H7 (cell line): Measurements from ENCODE around the gene IFIT3. TPM values are rescaled to one million over a fixed set of nuclear protein-coding genes. Genes with fewer than 3 reads are reported as not detected.
"Not testable (repeated sequence)": the region's sequence is repeated elsewhere in the genome, so short reads cannot be mapped to it uniquely, and the experiment has no call there.

Source experiments
- DNase-seq: peaks from one replicate; pipeline ENCODE4 v3.0.0; 2012
- H3K27me3 ChIP-seq: 2 replicates; pipeline ENCODE4 v1.6.0; 2011; ENCODE audit warnings: mild to moderate bottlenecking, low read length; ENCODE audit not compliant: control insufficient read depth, insufficient read depth
- H3K36me3 ChIP-seq: replicated peaks from 2 replicates; pipeline ENCODE4 v1.5.1; 2011; ENCODE audit warnings: low read length; ENCODE audit not compliant: control insufficient read depth, insufficient read depth
- H3K4me3 ChIP-seq: 2 replicates; pipeline ENCODE4 v1.5.1; 2011; ENCODE audit warnings: low read depth, mild to moderate bottlenecking, control low read depth, low read length, moderate library complexity; ENCODE audit not compliant: insufficient read depth
- total RNA-seq: library from RNA; depleted of rRNA; stranded (reverse); fragments of >200 nt; shearing (Covaris generic); gene quantifications from 2 replicates; pipeline ENCODE4 v1.2.3, GENCODE V29; 2014; rRNA removed

IFIT3 gene, protein sequence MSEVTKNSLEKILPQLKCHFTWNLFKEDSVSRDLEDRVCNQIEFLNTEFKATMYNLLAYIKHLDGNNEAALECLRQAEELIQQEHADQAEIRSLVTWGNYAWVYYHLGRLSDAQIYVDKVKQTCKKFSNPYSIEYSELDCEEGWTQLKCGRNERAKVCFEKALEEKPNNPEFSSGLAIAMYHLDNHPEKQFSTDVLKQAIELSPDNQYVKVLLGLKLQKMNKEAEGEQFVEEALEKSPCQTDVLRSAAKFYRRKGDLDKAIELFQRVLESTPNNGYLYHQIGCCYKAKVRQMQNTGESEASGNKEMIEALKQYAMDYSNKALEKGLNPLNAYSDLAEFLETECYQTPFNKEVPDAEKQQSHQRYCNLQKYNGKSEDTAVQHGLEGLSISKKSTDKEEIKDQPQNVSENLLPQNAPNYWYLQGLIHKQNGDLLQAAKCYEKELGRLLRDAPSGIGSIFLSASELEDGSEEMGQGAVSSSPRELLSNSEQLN
- 0.22 and 0.45 TPM in 2 replicates for total RNA-seq

DNA sequence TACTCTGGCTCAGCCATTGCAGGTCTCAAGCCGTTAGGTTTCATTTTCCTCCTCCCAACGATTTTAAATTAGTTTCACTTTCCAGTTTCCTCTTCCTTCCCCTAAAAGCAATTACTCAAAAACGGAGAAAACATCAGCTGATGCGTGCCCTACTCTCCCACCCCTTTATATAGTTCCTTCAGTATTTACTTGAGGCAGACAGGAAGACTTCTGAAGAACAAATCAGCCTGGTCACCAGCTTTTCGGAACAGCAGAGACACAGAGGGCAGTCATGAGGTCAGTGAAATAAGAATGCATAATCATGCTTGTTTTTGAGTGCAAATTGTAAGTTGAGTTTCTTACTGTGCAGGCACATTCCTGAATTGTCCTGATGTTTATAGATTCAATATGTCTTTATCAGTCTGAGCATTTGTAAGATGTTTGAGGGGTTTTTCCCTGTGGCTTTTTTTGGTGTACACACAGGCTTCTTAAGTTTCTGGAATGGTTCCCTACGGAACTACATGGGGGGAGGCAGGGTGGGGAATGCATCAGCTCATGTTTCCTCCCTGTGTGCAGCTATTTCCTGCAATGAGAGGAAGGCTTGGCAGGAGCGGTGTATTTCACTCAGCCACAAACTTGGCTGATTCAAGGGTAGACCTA lies at the start of gene IFIT3:
Gene IFIT3, plus strand, starts transcription at position 195 of the 639 bp plus-strand sequence. Its CDS starts 77 bp downstream, at position 272.
- H3K36me3 ChIP-seq: no peaks in the 10 kb centered on the region
- DNase-seq: no peak
- H3K27me3 ChIP-seq: no peaks in the 10 kb centered on the region
- no peak within 1 kb of the TSS for H3K4me3 ChIP-seq

DNA sequence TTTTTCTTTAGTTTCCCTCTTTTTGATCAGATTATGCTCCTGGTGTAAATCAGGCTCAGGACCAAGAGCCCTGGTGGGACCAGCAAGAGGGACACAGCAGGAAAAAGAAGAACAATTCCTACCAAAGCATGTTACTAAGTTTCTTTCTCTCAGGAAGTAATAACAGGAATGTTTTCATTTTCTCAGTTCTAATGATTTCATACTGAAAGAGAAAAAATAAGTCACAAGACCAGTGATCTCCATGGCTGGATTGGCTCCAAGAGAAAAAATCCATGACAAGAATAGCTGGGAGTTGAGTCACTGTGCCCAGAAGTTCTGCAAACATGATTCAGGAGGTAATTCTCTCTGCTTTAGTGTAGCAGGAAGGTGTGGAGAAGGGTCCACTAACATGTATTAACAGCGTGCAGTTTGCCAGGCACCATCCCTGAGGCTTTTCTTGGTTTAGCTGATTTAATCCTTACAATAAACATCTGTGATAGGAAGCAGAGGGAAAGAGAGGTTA lies 49.7 kb upstream of the IFIT3 start:
- no peak for DNase-seq
- Histone ChIP-seq H3K4me3 (no peak overlapping the region), H3K36me3 (no peaks in the 10 kb centered on the region), H3K27me3 (no peaks in the 10 kb centered on the region)

DNA sequence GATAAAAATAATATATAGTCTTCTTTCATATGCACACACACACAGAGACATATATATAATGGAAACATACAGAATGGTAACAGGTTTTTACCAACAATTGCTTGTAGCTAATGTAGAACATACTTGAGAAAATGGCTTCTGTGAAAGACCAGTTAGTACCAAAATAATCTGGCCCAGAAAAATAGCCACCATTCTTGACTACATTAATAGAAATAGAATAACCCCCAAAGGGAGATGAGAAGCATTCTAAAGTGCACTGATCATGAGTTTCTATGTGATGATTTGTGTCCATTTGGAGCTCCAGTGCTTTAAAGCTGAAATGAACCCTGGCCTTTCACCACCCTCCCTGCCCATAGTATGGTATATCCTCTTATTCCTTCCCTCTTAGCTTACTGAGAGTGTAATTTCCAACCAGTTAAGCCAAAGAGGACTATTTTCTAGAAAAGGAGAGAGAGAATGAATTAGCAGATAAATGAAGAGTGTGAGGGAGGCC lies 48.9 kb upstream of the IFIT3 start:
- no peak for DNase-seq
- Histone ChIP-seq H3K36me3 (no peaks in the 10 kb centered on the region), H3K27me3 (no peaks in the 10 kb centered on the region), H3K4me3 (no peak overlapping the region)

DNA sequence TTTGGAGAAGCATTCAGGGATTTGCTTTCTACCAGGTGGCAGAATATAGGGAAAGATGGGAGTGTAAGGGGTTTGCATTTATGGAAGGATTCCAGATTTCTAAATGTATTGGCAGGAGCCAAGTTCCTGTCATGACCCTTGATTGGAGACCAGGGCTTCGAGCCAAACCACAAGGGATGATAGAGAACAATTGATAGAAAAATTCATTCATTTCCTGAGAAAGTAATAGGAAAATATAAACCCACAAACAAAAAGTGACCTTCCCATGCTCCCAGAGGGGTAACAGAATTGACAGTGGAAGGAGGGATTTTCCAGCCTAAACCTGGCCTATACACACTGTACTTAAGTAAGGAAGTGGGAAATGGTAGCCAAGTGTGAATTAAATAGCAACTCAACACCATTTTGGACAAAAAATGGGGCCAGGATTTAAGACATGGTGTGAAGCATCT lies 48.4 kb upstream of the IFIT3 start:
- Histone ChIP-seq H3K27me3 (no peaks in the 10 kb centered on the region), H3K36me3 (no peaks in the 10 kb centered on the region)
- no peak for DNase-seq

DNA sequence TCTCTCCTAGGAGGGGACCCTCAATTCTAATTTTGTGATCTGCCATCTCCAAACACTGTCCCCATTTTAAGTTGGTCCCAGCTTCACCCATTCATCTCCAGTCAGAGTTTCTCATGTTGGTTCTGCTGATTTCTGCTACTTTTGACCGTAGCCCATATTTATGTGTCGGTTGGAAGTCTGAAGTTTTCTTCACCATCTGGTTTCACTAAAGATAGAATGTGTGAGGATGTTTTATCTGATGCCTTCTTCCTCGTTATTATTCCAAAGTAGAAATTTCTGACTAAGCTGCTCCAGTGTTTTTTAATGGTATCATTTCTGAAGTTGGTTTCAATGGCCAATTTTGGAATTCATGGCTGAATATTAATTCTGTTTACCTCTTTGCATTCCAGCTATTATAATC lies 47.3 kb upstream of the IFIT3 start:
- H3K27me3 ChIP-seq: no peaks in the 10 kb centered on the region
- H3K36me3 ChIP-seq: no peaks in the 10 kb centered on the region
- H3K4me3 ChIP-seq: no peak overlapping the region
- no peak for DNase-seq

More for the DNA sequence above, 48.4 kb upstream of the IFIT3 start:
- H3K4me3 ChIP-seq: no peak overlapping the region

DNA sequence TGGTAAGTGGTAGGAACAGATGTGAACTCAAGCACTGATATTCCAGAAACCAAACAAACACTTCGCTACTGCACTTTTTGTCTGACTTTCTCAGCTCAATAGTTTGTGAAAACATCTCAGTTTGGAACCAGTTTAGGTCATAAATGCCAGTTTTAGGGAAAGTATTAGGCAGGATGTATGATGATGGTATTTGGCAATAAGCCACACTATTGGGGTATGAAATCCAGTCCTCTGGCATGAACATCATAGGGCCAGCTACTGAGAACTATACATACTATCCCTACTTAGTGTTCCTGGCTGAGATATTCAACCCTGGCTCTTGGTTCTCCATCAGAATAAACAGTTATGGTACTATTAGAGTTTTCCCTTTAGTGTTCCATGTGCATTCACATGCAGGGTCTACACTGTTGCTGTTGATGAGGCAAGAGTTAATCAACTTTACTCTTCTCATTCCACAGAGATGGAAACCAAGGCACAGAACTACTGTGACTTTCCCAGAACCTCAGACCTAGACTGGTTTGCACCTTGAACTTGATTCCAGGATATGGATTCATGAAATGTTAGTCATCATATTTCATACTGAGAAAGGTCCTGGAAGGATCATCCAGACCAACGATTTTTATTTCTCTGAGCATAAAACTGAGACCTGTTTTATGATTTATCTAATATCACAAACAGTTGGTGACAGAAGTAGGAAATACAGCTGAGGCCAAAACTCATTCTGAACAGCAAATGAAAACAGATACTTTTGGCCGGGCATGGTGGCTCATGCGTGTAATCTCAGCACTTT lies 46.0 kb upstream of the IFIT3 start:
- no peak overlapping the region for H3K4me3 ChIP-seq
- DNase-seq: no peak
- H3K27me3 ChIP-seq: no peaks in the 10 kb centered on the region

DNA sequence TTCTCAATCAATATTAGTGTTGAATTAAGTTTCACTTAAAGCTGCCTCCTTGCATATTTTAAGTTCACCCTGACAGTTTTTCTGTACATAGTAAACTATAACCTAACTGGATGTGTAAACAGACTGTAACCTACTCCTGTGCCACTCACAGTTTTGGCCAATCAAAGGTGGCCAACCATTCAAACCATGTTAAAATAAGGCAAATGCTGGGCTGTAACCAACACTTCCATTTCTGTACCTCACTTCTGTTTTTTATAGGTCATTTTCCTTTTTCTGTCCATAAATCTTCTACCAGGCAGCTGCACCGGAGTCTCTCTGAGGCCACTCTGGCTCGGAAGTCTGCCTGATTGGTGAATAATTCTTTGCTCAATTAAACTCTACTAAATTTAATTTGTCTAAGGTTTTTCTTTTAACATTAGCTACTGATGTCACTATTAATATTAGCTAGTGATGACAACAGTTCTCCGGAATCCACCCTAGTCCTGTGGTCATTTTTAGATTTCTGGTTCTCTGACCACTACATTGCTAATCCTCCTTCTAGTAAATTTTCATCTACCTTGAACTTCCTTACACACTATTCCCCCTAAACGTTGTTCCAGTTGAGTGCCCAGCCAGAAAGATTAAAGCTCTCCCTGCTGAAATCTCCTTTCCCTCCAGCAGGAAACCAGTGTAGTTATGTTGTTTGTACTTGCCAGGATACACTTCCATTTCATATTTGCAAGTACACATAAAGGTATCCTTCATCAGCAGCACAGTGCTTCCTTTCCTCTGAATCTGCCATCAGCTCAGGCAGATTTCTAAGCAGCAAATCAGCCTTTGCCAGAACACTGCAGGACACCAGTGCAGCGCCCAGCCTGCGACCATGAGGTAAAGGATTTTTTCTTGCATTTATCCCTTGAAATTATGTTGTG lies 44.5 kb upstream of the IFIT3 start:
- no peaks in the 10 kb centered on the region for H3K36me3 ChIP-seq
- no peak for DNase-seq
- H3K27me3 ChIP-seq: no peaks in the 10 kb centered on the region
- H3K4me3 ChIP-seq: no peak overlapping the region

More for the DNA sequence above, 46.0 kb upstream of the IFIT3 start:
- no peaks in the 10 kb centered on the region for H3K36me3 ChIP-seq

DNA sequence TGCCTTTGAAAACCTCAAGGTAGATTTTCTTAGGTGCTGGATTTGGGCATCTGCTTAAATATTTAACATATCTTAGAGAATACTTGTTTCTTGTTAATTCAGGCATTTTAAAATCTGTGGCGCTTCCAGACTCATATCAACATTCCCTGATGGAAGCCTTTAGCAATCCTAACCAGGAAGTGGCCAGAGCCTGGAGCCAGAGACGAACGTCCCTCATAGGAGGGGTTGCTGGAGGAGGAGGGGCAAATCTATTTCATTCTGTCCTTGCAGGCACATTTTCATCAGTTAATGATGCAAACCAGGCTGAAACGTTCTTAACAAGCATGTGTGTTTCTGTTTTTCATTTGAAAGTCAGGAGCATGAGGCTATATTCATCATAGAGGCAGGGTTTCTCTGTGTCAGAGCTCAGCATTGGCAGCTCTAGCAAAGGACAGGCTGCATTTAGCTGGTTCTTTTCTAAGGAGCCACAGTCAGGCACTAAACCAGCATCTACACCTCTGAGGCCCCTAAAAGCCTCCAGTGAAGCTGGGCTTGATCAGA lies 43.8 kb upstream of the IFIT3 start:
- Histone ChIP-seq H3K27me3 (no peaks in the 10 kb centered on the region), H3K36me3 (no peaks in the 10 kb centered on the region), H3K4me3 (no peak overlapping the region)
- DNase-seq: no peak

DNA sequence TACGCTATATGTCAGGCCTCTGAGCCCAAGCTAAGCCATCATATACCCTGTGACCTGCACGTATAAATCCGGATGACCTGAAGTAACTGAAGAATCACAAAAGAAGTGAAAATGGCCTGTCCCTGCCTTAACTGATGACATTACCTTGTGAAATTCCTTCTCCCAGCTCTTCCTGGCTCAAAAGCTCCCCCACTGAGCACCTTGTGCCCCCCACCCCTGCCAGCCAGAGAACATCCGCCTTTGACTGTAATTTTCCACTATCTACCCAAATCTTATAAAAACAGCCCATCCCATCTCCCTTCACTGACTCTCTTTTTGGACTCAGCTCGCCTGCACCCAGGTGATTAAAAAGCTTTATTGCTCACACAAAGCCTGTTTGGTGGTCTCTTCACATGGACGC lies 43.1 kb upstream of the IFIT3 start:
- H3K36me3 ChIP-seq, DNase-seq: not testable (repeated sequence)
- H3K4me3 ChIP-seq: peak overlapping the region; percentile 25; the same call in 1 of the 2 replicates

DNA sequence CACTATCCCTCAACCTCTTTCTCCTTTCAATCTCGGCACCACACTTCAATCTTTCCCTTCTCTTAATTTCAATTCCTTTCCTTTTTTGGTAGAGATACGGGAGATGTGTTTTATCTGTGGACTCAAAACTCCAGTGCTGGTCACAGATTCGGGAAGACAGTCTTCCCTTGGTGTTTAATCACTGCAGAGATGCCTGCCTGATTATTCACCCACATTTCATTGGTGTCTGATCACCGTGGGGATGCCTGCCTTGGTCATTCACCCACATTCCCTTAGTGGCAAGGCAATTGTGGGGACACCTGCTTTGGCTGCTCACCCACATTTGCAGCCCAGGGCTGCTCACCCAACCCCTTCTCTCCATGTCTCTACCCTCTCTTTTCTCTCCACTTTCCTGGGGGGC lies 42.5 kb upstream of the IFIT3 start:
- peak overlapping the region; percentile 25; the same call in 1 of the 2 replicates for H3K4me3 ChIP-seq
- H3K36me3 ChIP-seq, H3K27me3 ChIP-seq, DNase-seq: not testable (repeated sequence)

More for the DNA sequence above, 43.1 kb upstream of the IFIT3 start:
- not testable (repeated sequence) for H3K27me3 ChIP-seq

DNA sequence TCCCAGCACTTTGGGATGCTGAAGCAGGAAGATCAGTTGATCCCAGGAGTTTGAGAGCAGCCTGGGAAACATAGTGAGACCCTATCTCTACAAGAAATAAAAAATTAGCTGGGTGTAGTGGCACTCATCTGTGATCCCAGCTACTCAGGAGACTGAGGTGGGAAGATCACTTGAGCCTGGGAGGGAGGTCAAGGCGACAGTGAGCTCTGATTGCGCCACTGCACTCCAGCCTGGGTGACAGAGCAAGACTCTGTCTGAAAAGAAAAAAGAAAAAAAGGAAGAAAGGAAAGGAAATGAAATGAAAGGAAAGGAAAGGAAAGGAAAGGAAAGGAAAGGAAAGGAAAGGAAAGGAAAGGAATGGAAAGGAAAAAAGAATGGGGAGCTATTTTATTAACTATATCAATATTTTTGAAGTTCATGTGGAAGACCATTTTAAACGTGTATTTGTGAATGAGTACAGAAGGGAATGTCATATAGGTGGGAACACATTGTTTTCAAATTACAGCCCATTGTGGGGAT lies 33.0 kb upstream of the IFIT3 start:
- no peak overlapping the region for H3K4me3 ChIP-seq
- no peaks in the 10 kb centered on the region for H3K27me3 ChIP-seq
- no peaks in the 10 kb centered on the region for H3K36me3 ChIP-seq
- no peak for DNase-seq

DNA sequence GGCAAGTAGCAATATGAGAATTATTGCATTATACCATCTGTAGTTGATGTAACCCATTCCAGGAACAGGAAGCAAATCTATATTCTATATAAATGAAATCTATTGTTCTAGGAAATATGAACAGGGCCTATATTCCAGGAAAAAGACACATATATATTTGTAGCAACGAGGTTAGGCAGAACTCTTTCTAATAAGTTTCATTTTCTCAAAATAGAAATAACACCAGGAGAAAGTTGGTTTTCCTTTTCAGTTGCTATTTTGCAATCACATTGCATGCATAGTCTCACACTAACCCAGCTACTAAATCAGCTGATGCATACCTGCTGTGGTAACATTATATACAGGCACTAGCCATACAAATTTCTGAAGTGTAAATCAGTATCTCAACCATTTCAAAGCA lies 32.2 kb upstream of the IFIT3 start:
- no peaks in the 10 kb centered on the region for H3K36me3 ChIP-seq
- DNase-seq: no peak
- no peak overlapping the region for H3K4me3 ChIP-seq
- H3K27me3 ChIP-seq: no peaks in the 10 kb centered on the region

DNA sequence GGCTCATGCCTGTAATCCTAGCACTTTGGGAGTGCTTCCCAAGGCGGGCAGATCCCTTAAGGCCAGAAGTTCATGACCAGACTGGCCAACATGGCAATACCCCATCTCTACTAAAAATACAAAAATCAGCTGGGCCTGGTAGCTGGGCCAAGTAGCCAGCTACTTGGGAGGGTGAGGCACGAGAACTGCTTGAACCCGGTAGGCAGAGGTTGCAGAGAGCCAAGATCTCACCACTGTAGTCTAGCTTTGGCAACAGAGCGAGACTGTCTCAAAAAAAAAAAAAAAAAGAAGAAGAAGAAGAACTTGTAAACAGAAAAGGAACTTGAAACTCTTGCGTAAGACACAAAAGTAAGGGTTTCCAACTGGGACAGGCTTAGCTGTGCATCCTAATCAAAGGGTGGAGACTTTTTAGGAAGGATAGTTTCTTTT lies 31.6 kb upstream of the IFIT3 start:
- no peak for DNase-seq
- no peaks in the 10 kb centered on the region for H3K27me3 ChIP-seq
- H3K36me3 ChIP-seq: no peaks in the 10 kb centered on the region
- H3K4me3 ChIP-seq: no peak overlapping the region
